ENCODE measurements around the gene CEPT1.

GRCh38 chr1:111142356-111142975 is 2.4 kb downstream of the CEPT1 start:
- TF ChIP-seq CTCF (IDR thresholded peaks at IDR 0.05) (no peak), POLR2A (IDR thresholded peaks at IDR 0.05) (no peak), EP300 (IDR thresholded peaks at IDR 0.05) (no peak)

All from tibial nerve (tissue), 4 donors.